Measurements from ENCODE around the gene DLX5. TPM values are rescaled to one million over a fixed set of nuclear protein-coding genes. Genes with fewer than 3 reads are reported as not detected.

Gene DLX5
- total and polyA plus RNA-seq, 2 donors (not counting 1 experiment from before 2014, with no cell fraction given), result 0.06 to 0.17 TPM

GRCh38 chr7:97015279-97015678 lies 9.4 kb downstream of the DLX5 start:
- Histone ChIP-seq H3K36me3 (ENCODE audit: control insufficient read depth, insufficient read depth, low read length) (no peaks in the 10 kb centered on the region), H3K4me3 (replicated peaks in 1 of 4; ENCODE audit: control extremely low read depth in 1 of 4, insufficient read depth in 1 of 4, low read depth in 3 of 4, low read length in 4 of 4) (no peak overlapping the region), H3K27me3 (ENCODE audit: control insufficient read depth, insufficient read depth, low read length) (peaks cover 52% of the 10 kb centered on the region), H3K9me3 (ENCODE audit: control insufficient read depth, insufficient read depth, low read depth, low read length) (no peaks in the 10 kb centered on the region), H2AFZ (ENCODE audit: low read length) (no peak overlapping the region), H3K4me1 (ENCODE audit: control insufficient read depth, extremely low read depth, insufficient read depth, low read length) (no peaks in the 10 kb centered on the region), H3K27ac (ENCODE audit: insufficient read depth, low read length) (no peak overlapping the region), H3K9ac (ENCODE audit: insufficient read depth, low read length) (no peak overlapping the region), H3K4me2 (ENCODE audit: extremely low read depth, insufficient read depth, low read length) (no peak overlapping the region), H3K79me2 (ENCODE audit: control insufficient read depth, insufficient read depth, low read length) (no peaks in the 10 kb centered on the region), H4K20me1 (ENCODE audit: control insufficient read depth, extremely low read depth, insufficient read depth, low read length) (no peaks in the 10 kb centered on the region)
- DNase-seq (ENCODE audit: low read depth in 2 of 2), result no peak
- no peak for TF ChIP-seq CTCF (conservative IDR thresholded peaks at IDR 0.05 in 1 of 2, IDR thresholded peaks at IDR 0.05 in 1 of 2; ENCODE audit: low read depth in 1 of 2, low read length in 2 of 2)
- TF ChIP-seq EZH2 (IDR thresholded peaks at IDR 0.05; ENCODE audit: low read length, missing control alignments), result no peak

GRCh38 chr7:97014145-97014750 lies 10.4 kb downstream of the DLX5 start:
- Histone ChIP-seq H3K9ac (ENCODE audit: insufficient read depth, low read length) (no peak overlapping the region), H3K79me2 (ENCODE audit: control insufficient read depth, insufficient read depth, low read length) (no peaks in the 10 kb centered on the region), H3K27me3 (ENCODE audit: control insufficient read depth, insufficient read depth, low read length) (peaks cover 58% of the 10 kb centered on the region), H3K4me2 (ENCODE audit: extremely low read depth, insufficient read depth, low read length) (no peak overlapping the region), H3K36me3 (ENCODE audit: control insufficient read depth, insufficient read depth, low read length) (no peaks in the 10 kb centered on the region), H3K4me1 (ENCODE audit: control insufficient read depth, extremely low read depth, insufficient read depth, low read length) (no peaks in the 10 kb centered on the region), H3K4me3 (replicated peaks in 1 of 4; ENCODE audit: control extremely low read depth in 1 of 4, insufficient read depth in 1 of 4, low read depth in 3 of 4, low read length in 4 of 4) (no peak overlapping the region), H4K20me1 (ENCODE audit: control insufficient read depth, extremely low read depth, insufficient read depth, low read length) (no peaks in the 10 kb centered on the region), H2AFZ (ENCODE audit: low read length) (no peak overlapping the region), H3K27ac (ENCODE audit: insufficient read depth, low read length) (no peak overlapping the region), H3K9me3 (ENCODE audit: control insufficient read depth, insufficient read depth, low read depth, low read length) (no peaks in the 10 kb centered on the region)
- DNase-seq (ENCODE audit: low read depth in 2 of 2), result no peak
- TF ChIP-seq EZH2 (IDR thresholded peaks at IDR 0.05; ENCODE audit: low read length, missing control alignments) (peak; percentile 27), CTCF (conservative IDR thresholded peaks at IDR 0.05 in 1 of 2, IDR thresholded peaks at IDR 0.05 in 1 of 2; ENCODE audit: low read depth in 1 of 2, low read length in 2 of 2) (no peak)

- Histone ChIP-seq H3K36me3 (ENCODE audit: control insufficient read depth, insufficient read depth, low read length) (no peaks in the 10 kb centered on the region), H3K4me1 (ENCODE audit: control insufficient read depth, extremely low read depth, insufficient read depth, low read length) (no peaks in the 10 kb centered on the region), H4K20me1 (ENCODE audit: control insufficient read depth, extremely low read depth, insufficient read depth, low read length) (no peaks in the 10 kb centered on the region), H2AFZ (ENCODE audit: low read length) (no peak overlapping the region), H3K27me3 (ENCODE audit: control insufficient read depth, insufficient read depth, low read length) (peaks cover 55% of the 10 kb centered on the region), H3K9ac (ENCODE audit: insufficient read depth, low read length) (no peak overlapping the region), H3K27ac (ENCODE audit: insufficient read depth, low read length) (no peak overlapping the region), H3K4me2 (ENCODE audit: extremely low read depth, insufficient read depth, low read length) (no peak overlapping the region), H3K9me3 (ENCODE audit: control insufficient read depth, insufficient read depth, low read depth, low read length) (no peaks in the 10 kb centered on the region), H3K4me3 (replicated peaks in 1 of 4; ENCODE audit: control extremely low read depth in 1 of 4, insufficient read depth in 1 of 4, low read depth in 3 of 4, low read length in 4 of 4) (no peak overlapping the region), H3K79me2 (ENCODE audit: control insufficient read depth, insufficient read depth, low read length) (no peaks in the 10 kb centered on the region)
- no peak for DNase-seq (ENCODE audit: low read depth in 2 of 2)
- TF ChIP-seq EZH2 (IDR thresholded peaks at IDR 0.05; ENCODE audit: low read length, missing control alignments) (no peak), CTCF (conservative IDR thresholded peaks at IDR 0.05 in 1 of 2, IDR thresholded peaks at IDR 0.05 in 1 of 2; ENCODE audit: low read depth in 1 of 2, low read length in 2 of 2) (no peak)
These were observed 10.8 kb downstream of the DLX5 start for GRCh38 chr7:97013845-97014134.
